HG03439 (cell line): ENCODE results near the gene COL27A1.
"Not testable (repeated sequence)": the region's sequence is repeated elsewhere in the genome, so short reads cannot be mapped to it uniquely, and the experiment has no call there.

Source experiments
- ATAC-seq: cut with Tn5 transposase; IDR thresholded peaks from one replicate; pipeline ENCODE4 v1.9.1; 2021; ENCODE audit warnings: mild to moderate bottlenecking, moderate library complexity; ENCODE audit not compliant: unreplicated experiment

The COL27A1 gene

GRCh38 chr9:114180696-114181606, 25.6 kb downstream of the COL27A1 start:
- no peak for ATAC-seq

DNA sequence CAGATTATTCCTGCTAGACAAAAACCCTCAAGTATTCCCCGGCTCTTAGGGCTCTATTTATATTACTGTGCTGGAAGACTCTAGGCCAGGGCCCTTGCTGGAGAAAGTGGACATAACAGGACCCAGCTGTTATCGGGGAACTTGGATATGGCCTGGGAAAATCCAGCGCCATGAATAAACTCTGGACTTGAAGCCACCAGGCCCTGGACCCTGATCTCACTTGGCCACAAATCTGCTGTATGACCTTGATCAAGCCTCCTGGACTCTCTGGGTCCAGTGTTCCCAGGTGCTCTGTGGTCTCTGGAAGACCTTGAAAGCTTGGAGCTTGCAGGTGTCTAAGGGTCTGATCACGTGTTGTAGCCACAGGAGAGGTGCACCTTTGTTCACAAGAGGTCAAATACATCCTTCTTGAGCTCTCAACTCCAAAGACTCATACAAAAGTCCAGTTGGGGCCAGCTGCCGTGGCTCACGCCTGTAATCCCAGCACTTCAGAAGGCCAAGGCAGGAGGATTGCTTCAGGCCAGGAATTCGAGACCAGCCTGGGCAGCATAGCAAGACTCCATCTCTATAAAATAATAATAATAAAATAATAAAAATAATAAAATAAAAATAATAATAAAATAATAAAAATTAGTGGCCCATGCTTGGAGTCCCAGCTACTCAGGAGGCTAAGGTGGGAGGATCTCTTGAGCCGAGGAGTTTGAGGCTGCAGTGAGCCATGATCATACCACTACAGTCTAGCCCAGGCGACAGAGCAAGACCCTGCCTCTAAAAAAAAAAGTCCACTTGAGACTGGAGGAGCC, 26.5 kb downstream of the COL27A1 start:
- no peak for ATAC-seq

DNA sequence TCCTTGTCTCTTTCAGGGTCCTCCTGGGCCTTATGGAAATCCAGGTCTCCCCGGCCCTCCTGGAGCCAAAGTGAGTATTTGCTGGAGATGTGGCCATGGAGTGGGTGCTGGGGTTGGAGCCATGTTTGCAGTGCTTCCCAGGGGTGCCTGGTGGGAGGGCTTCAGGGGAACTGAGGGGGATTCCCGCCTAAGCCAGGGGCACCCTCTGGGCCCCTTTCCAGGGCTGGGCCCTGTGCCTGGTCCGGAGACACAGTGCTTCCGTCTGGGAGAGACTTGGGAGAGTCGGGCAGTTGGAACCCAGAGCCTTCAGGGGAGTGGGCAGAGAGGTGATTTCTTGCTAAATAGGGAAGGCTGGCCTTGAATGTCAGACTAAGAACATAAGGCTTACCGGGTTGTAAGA, 27.7 kb downstream of the COL27A1 start:
- no peak for ATAC-seq

- ATAC-seq: no peak
Measured at GRCh38 chr9:114184071-114184470, 28.7 kb downstream of the COL27A1 start.

- no peak for ATAC-seq
Measured at GRCh38 chr9:114184866-114185265, 29.5 kb downstream of the COL27A1 start.

DNA sequence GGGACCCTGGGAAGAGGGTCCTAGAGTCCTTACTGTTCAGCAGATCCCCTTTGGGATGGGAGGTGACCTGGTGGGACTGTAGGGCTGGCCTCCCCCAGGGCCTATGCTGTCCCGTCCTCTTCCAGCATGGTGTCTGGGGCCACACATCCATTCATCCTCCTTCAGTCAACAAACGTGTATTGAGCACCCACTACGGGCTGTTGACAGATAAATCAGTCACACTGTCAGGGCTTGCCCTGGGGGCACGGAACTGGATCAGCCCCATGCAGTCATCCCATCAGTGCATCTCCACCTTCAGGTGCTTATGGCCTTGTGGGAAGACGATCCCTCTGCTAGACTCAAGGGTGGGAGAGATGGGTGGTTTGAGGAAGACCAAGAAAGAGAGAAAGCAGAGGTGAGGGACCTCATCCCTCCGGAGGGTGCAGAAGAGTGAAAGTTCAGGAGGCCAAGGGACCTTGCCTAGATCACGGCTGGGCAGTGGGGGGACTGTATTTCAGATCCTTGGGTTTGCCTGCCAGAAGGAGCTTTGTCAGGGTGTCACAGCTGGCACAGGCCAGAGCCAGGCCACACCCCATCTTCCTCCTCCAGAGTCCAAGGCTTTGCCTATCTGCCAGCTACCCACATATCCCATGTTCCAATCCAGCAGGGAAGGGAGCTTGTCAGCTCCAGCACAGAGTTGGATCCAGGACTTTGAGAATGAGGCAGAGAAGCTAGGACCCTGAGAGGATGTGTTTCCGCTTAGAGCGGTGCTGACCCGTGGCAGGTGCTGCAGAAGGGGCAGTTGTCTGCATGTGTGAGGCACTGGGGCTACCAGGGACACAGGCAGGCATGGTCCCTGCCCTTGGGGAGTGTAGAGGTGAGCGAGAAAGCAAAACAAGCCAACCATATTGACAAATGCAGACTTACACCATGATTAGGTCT, 30.5 kb downstream of the COL27A1 start:
- no peak for ATAC-seq

GRCh38 chr9:114186605-114187289, 31.4 kb downstream of the COL27A1 start:
- no peak for ATAC-seq

- ATAC-seq: no peak
Measured at GRCh38 chr9:114187827-114188226, 32.5 kb downstream of the COL27A1 start.

DNA sequence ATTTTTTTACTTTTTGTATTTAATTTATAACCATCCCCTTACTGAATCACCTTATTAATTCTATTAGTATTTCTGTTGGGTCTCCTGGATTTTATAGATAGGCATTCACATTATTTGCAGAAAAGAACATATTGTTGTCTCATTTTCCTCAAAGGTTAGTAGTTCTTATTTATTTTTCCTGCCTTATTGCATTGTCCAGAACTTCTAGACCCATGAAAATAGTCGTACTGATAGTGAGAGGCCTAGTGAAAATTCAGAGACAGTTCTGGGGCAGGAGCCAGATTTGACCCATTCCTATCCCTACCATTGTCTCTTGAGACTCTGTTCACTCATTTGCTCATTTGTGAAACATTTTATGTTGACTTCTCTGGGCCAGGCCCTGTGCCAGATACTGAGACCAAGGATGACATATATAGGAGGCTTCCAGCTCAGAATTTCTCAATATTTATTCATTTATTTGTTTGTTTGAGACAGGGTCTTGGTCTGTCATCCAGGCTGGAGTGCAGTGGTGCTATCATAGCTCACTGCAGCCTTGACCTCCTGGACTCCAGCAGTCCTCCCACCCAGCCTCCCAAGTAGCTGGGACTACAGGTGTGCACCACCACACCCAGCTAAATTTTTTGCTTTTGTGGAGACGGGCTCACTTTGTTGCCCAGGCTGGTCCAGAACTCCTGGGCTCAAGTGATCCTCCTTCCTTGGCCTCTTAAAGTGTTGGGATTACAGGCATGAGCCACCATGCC, 34.7 kb downstream of the COL27A1 start:
- no peak for ATAC-seq

DNA sequence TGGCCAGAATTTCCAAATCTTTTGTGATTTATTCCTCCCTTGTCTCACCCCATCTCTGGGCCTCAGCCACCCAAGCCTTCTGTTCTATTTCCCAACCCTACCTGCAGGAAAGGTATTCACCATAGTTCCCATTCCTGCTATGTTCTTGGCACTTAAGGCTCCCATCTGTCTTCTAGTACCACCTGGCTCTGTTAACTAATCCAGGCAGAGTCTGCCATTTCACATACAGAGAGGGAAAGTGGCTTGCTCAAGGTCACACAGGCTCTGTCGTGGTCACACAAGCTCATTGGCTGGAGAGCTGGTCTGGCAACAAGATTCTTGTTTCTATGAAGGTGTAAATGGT, 35.2 kb downstream of the COL27A1 start:
- ATAC-seq: no peak

DNA sequence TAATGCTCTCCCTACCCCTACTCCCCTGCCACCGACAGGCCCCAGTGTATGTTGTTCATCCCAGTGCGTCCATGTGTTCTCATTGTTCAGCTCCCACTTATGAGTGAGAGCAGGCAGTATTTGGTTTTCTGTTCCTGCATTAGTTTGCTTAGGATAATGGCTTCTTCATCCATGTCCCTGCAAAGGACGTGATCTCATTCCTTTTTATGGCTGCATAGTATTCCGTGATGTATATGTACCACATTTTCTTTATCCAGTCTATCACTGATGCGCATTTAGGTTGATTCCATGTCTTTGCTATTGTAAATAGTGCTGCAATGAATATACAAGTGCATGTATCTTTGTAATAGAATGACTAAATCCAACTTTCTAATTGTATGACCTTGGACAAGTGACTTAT, 36.1 kb downstream of the COL27A1 start:
- ATAC-seq: not testable (repeated sequence)

DNA sequence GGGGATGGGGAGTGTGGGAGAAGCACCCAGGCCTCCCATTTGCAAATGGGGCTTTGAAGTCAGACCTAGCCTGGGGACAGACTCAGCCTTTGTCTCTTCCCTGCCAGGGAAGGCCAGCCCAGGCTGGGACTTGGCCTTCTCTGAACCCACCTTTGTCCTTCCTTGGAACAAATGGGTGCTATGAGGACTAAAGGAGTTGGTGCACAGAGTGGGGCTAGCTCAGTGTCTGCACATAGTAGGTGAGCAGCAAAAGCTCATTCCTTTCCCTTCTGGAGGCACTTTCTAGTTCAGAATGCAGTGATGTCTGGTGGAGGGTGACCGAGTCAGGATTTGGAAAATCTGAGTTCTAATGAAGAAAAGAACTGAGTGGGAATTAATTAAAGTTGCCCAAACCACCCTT, 37.2 kb downstream of the COL27A1 start:
- no peak for ATAC-seq

DNA sequence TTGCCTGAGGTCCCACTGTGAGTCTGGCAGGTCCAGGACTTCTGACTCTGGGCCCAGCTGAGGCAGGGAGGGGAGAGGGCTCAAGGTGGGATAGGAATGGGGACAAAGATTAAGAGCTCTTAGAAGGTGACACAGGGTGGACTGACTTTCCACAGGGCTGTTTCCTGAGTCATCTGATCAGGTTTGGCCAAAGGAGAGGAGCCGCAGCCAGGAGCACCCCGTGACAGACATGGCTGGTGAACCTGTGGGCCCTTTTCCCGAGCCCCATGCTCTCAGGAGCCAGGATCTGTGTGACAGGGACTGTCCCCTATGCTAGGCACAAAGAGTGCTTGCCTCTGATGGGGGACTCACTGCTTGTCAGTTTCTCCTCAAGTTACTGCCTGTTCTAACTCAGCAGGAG, 37.8 kb downstream of the COL27A1 start:
- ATAC-seq: no peak

DNA sequence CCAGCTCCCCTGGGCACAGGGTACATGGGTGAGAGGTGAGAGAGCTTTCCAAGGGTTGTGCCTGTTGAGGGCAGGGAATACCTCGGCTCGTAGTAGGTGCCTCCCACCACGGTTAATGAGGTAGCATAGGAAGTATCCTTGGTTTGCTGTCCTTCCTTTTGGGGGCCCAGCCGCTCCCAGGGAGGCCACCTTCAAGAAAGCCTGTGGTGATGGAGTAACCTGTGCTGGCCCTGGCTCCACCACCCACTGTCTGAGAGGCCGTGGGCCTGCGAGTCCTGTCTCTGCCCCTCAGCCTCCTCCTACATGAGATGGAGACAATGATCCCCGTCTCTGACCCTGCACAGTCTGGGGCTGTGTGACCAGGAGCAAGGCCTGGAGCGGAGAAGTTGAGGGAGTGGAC, 40.8 kb downstream of the COL27A1 start:
- no peak for ATAC-seq

DNA sequence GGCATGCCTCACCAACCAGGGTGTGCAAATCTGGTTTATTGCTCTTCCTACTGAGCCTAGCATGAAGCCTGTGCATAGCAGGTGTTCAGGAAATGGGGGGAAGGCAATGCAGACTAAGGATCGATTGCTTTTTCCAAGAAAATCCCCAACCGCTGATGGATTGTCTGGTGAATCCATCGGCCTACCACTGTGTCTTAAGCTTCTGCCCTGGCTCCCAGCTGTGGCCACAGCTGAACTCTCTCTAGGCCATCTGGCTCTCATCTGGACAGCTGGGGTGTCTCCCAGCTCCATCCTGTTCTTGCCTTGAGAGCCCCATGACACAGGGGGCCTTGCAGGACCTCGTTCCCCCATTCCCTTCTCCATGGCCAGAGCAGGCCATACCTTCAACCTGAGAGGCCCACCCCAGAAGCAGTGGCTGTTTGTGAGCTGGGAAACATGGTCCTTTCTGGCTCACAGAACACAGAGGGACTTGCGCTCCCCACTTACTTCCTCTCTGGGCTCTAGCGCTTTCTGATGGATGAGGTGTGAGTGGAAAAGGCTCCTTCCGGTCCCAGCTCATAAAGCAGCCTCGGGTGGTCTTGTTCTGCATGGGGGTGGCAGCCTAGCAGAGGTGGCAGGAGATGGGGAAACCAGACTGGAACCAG, 41.8 kb downstream of the COL27A1 start:
- no peak for ATAC-seq

GRCh38 chr9:114198249-114199040, 43.1 kb downstream of the COL27A1 start:
- no peak for ATAC-seq

- ATAC-seq: no peak
Measured at GRCh38 chr9:114200721-114201300, 45.5 kb downstream of the COL27A1 start.

DNA sequence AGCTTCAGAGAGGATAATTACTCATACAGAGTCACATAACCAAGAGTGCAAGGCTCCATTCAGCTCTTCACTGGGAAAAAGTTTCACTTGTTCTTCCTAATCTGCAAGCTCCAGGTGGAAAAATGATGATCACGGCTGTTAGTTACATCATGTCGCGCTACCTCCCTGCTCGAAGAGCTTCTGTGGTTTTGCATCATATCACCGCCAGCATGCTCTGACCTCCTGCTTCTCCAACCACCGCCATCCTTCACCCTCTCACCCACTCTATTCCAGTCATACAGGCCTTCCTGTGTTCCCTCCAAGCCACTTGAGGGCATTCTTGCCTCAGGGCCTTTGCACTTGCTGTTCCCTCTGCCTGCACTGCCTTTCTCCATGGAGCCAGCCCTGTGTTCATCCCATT, 47.1 kb downstream of the COL27A1 start:
- ATAC-seq: no peak
